HEK293 (cell line): ENCODE measurements around the gene LSM5.

Source experiments
- CTCF ChIA-PET: fragments of 350-600 bp; formaldehyde crosslinking; extraction: SDS; loops from one replicate; lab custom pipeline; 2021; ENCODE audit warnings: antibody characterized with exemption; lab: Yijun Ruan, JAX
- POLR2A ChIA-PET: fragments of 300-600 bp; formaldehyde crosslinking; extraction: SDS; loops from one replicate; lab custom pipeline; 2020; ENCODE audit warnings: antibody characterized with exemption, inconsistent platforms; lab: Yijun Ruan, JAX
- H3K27ac ChIP-seq: fragments of 200-500 bp; sonication (Bioruptor generic); 2 replicates; pipeline ENCODE4 v1.5.1; 2014; ENCODE audit warnings: low read depth, low read length, control low read depth, inconsistent platforms; ENCODE audit errors: extremely low read depth
- H3K36me3 ChIP-seq, 2 experiments: fragments of 200-500 bp in 1 of 2; sonication (Bioruptor generic) in 1 of 2; 1 replicate in 1 of 2; 2 replicates in 1 of 2; pipeline ENCODE4 v1.5.1; 2014 to 2017; ENCODE audit warnings: inconsistent platforms in 2 of 2, low read length in 2 of 2; ENCODE audit not compliant: control insufficient read depth in 2 of 2, insufficient read depth in 1 of 2
- H3K4me1 ChIP-seq: fragments of 200-500 bp; sonication (Bioruptor generic); 2 replicates; pipeline ENCODE4 v1.5.1; 2014; ENCODE audit warnings: mild to moderate bottlenecking, low read length, inconsistent platforms; ENCODE audit not compliant: control insufficient read depth, insufficient read depth
- H3K4me3 ChIP-seq: 2 replicates; pipeline ENCODE4 v1.5.1; 2011; ENCODE audit warnings: low read depth, mild to moderate bottlenecking, control low read depth, low read length, moderate library complexity
- H3K9me3 ChIP-seq: fragments of 200-500 bp; sonication (Bioruptor generic); 2 replicates; pipeline ENCODE4 v1.5.1; 2014; ENCODE audit warnings: low read depth, low read length, inconsistent platforms; ENCODE audit not compliant: control insufficient read depth, insufficient read depth
- EGR2 ChIP-seq: fragments of 450-650 bp; formaldehyde crosslinking; IDR thresholded peaks from 2 replicates; pipeline ENCODE4 v1.5.1; 2016; ENCODE audit warnings: low read depth, missing biosample characterization, missing genetic modification characterization
- GLIS1 ChIP-seq: fragments of 450-650 bp; formaldehyde crosslinking; IDR thresholded peaks from 2 replicates; pipeline ENCODE4 v1.5.1; 2016; ENCODE audit warnings: missing biosample characterization, missing genetic modification characterization
- KLF1 ChIP-seq: fragments of 450-650 bp; formaldehyde crosslinking; IDR thresholded peaks from 2 replicates; pipeline ENCODE4 v1.5.1; 2016; ENCODE audit warnings: missing biosample characterization, missing genetic modification characterization
- KLF10 ChIP-seq: fragments of 450-650 bp; IDR thresholded peaks from 2 replicates; pipeline ENCODE4 v1.5.1; 2018; ENCODE audit warnings: missing biosample characterization, mild to moderate bottlenecking, missing genetic modification characterization
- KLF9 ChIP-seq: fragments of 450-650 bp; formaldehyde crosslinking; IDR thresholded peaks from 2 replicates; pipeline ENCODE4 v1.5.1; 2016; ENCODE audit warnings: missing biosample characterization, missing genetic modification characterization, low read depth
- PRDM1 ChIP-seq: fragments of 450-650 bp; formaldehyde crosslinking; IDR thresholded peaks from 2 replicates; pipeline ENCODE4; 2016; ENCODE audit warnings: missing biosample characterization, missing genetic modification characterization
- REPIN1 ChIP-seq: fragments of 450-650 bp; formaldehyde crosslinking; IDR thresholded peaks from 2 replicates; pipeline ENCODE4 v1.5.1; 2017; ENCODE audit warnings: missing biosample characterization, missing genetic modification characterization, low read depth
- TRIM28 ChIP-seq: IDR thresholded peaks from 2 replicates; pipeline ENCODE4 v1.6.1; 2011; ENCODE audit warnings: low read length, control low read depth, borderline replicate concordance
- ZBTB20 ChIP-seq: fragments of 450-650 bp; formaldehyde crosslinking; IDR thresholded peaks from 2 replicates; pipeline ENCODE4 v1.5.1; 2016; ENCODE audit warnings: missing biosample characterization, missing genetic modification characterization
- ZBTB7A ChIP-seq: fragments of 450-650 bp; formaldehyde crosslinking; IDR thresholded peaks from 2 replicates; pipeline ENCODE4 v1.5.1; 2016; ENCODE audit warnings: low read depth, missing biosample characterization, missing genetic modification characterization
- ZNF157 ChIP-seq: fragments of 450-650 bp; formaldehyde crosslinking; IDR thresholded peaks from 2 replicates; pipeline ENCODE4 v1.5.1; 2016; ENCODE audit warnings: missing biosample characterization, missing genetic modification characterization
- ZNF274 ChIP-seq, 2 experiments: fragments of 200-500 bp in 1 of 2; fragments of 450-650 bp in 1 of 2; sonication (Bioruptor generic) in 1 of 2; formaldehyde crosslinking in 1 of 2; IDR thresholded peaks; 2 replicates each; pipeline versions ENCODE4 v1.5.1 to v1.6.1; 2014 to 2016; ENCODE audit warnings: borderline replicate concordance in 1 of 2, inconsistent platforms in 1 of 2, low read length in 1 of 2, missing biosample characterization in 1 of 2, missing genetic modification characterization in 1 of 2
- ZNF302 ChIP-seq: fragments of 450-650 bp; formaldehyde crosslinking; IDR thresholded peaks from 2 replicates; pipeline ENCODE4 v1.5.1; 2016; ENCODE audit warnings: missing biosample characterization, missing genetic modification characterization, low read depth
- ZNF404 ChIP-seq: fragments of 450-650 bp; formaldehyde crosslinking; IDR thresholded peaks from 2 replicates; pipeline ENCODE4 v1.5.1; 2017; ENCODE audit warnings: missing biosample characterization, missing genetic modification characterization
- ZNF426 ChIP-seq: fragments of 450-650 bp; formaldehyde crosslinking; IDR thresholded peaks from 2 replicates; pipeline ENCODE4 v1.5.1; 2017; ENCODE audit warnings: missing biosample characterization, missing genetic modification characterization, mild to moderate bottlenecking, inconsistent platforms, moderate library complexity
- ZNF544 ChIP-seq: fragments of 450-650 bp; formaldehyde crosslinking; IDR thresholded peaks from 2 replicates; pipeline ENCODE4 v1.5.0; 2017; ENCODE audit warnings: missing biosample characterization, missing genetic modification characterization
- ZNF585B ChIP-seq: fragments of 450-650 bp; formaldehyde crosslinking; IDR thresholded peaks from 2 replicates; pipeline ENCODE4 v1.5.1; 2016; ENCODE audit warnings: missing biosample characterization, missing genetic modification characterization
- ZNF610 ChIP-seq: fragments of 450-650 bp; formaldehyde crosslinking; IDR thresholded peaks from 2 replicates; pipeline ENCODE4 v1.5.1; 2016; ENCODE audit warnings: missing biosample characterization, missing genetic modification characterization, borderline replicate concordance
- ZNF626 ChIP-seq: fragments of 450-650 bp; sonication (Bioruptor Pico); formaldehyde crosslinking; IDR thresholded peaks from 2 replicates; pipeline ENCODE4 v1.5.1; 2018; ENCODE audit warnings: missing biosample characterization, missing genetic modification characterization, inconsistent platforms
- ZNF660 ChIP-seq: fragments of 450-650 bp; IDR thresholded peaks from 2 replicates; pipeline ENCODE4 v1.5.1; 2018; ENCODE audit warnings: missing biosample characterization, mild to moderate bottlenecking, missing genetic modification characterization
- ZNF701 ChIP-seq: fragments of 450-650 bp; formaldehyde crosslinking; IDR thresholded peaks from 2 replicates; pipeline ENCODE4 v1.5.1; 2016; ENCODE audit warnings: missing biosample characterization, missing genetic modification characterization
- ZNF707 ChIP-seq: fragments of 450-650 bp; formaldehyde crosslinking; IDR thresholded peaks from 2 replicates; pipeline ENCODE4 v1.5.1; 2016; ENCODE audit warnings: missing biosample characterization, missing genetic modification characterization
- ZNF768 ChIP-seq: fragments of 450-650 bp; formaldehyde crosslinking; IDR thresholded peaks from 2 replicates; pipeline ENCODE4 v1.5.1; 2018; ENCODE audit warnings: missing biosample characterization, mild to moderate bottlenecking, missing genetic modification characterization
- ZNF776 ChIP-seq: fragments of 450-650 bp; formaldehyde crosslinking; IDR thresholded peaks from 2 replicates; pipeline ENCODE4 v1.5.0; 2017; ENCODE audit warnings: missing biosample characterization, missing genetic modification characterization, borderline replicate concordance
- TF ChIP-seq, protein P1 (sequence below): fragments of 450-650 bp; formaldehyde crosslinking; IDR thresholded peaks from 2 replicates; pipeline ENCODE4 v1.5.1; 2017; ENCODE audit warnings: missing biosample characterization, missing genetic modification characterization

The LSM5 gene

DNA sequence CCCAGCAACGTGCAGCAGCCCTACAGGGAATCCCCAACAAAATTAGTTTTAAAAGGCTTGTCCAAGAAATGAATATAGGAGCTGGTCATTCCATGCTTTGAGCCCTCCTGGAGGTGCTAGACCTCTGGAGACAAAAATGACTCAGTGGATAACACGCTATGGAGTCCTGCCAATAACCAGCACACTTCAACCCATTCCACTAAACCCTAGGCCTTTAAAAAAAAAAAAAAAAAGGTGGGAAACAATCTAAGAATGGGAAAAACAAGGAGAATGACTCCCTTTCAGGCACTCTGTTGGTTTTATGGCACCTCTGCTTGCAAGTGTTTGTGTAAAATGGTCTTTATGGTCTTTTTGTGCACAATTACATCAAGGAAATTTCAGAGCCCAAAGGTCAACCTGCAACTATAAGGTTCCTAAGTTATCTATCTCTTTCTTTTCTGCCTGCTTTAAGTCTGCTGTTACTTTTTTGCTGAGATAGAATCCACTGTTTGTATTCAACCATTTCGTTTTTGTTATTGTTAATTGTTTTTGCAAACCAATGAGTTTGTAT lies 26.4 kb upstream of the LSM5 start:
- Histone ChIP-seq H3K4me3 (no peak overlapping the region), H3K27ac (no peak overlapping the region), H3K36me3 (no peaks in the 10 kb centered on the region), H3K9me3 (no peaks in the 10 kb centered on the region), H3K4me1 (no peaks in the 10 kb centered on the region)
- no peak for TF ChIP-seq ZNF701 (tag by site-specific recombination)
- no peak for TF ChIP-seq EGR2
- TF ChIP-seq REPIN1 (tag by site-specific recombination), result no peak
- TF ChIP-seq ZNF707 (tag by site-specific recombination), result no peak
- TF ChIP-seq ZNF302 (tag by site-specific recombination), result no peak
- ChIA-PET POLR2A (no interaction called here), CTCF (no interaction called here)

- no peak overlapping the region for H3K27ac ChIP-seq
- no peaks in the 10 kb centered on the region for H3K9me3 ChIP-seq
- H3K4me1 ChIP-seq, result no peaks in the 10 kb centered on the region
- ChIA-PET CTCF (no interaction called here), POLR2A (interaction anchor here (0.8 kb wide), 1 partner anchor 20 kb away, joined by 4 read pairs; the partner anchor contains the start of gene AVL9)
- TF ChIP-seq ZNF610 (tag by site-specific recombination) (no peak), KLF9 (no peak), TRIM28 (no peak), PRDM1 (tag by site-specific recombination) (no peak), ZBTB20 (tag by site-specific recombination) (no peak), ZNF626 (no peak)
- H3K36me3 ChIP-seq, result no peaks in the 10 kb centered on the region
- H3K4me3 ChIP-seq, result no peak overlapping the region
Observed at GRCh38 chr7:32515890-32516550, 25.8 kb upstream of the LSM5 start.

- Histone ChIP-seq H3K4me1 (no peaks in the 10 kb centered on the region), H3K27ac (no peak overlapping the region), H3K36me3 (no peaks in the 10 kb centered on the region), H3K9me3 (no peaks in the 10 kb centered on the region), H3K4me3 (no peak overlapping the region)
- ChIA-PET POLR2A (no interaction called here), CTCF (no interaction called here)
- TF ChIP-seq ZNF404 (no peak), ZNF426 (tag by site-specific recombination) (no peak)
- TF ChIP-seq, protein P1, sequence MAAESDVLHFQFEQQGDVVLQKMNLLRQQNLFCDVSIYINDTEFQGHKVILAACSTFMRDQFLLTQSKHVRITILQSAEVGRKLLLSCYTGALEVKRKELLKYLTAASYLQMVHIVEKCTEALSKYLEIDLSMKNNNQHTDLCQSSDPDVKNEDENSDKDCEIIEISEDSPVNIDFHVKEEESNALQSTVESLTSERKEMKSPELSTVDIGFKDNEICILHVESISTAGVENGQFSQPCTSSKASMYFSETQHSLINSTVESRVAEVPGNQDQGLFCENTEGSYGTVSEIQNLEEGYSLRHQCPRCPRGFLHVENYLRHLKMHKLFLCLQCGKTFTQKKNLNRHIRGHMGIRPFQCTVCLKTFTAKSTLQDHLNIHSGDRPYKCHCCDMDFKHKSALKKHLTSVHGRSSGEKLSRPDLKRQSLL, result no peak
- TF ChIP-seq, all 188 proteins: peak for 0
Observed at GRCh38 chr7:32513210-32513609, 23.0 kb upstream of the LSM5 start.

- Histone ChIP-seq H3K4me1 (no peaks in the 10 kb centered on the region), H3K4me3 (no peak overlapping the region), H3K27ac (no peak overlapping the region), H3K9me3 (no peaks in the 10 kb centered on the region), H3K36me3 (no peaks in the 10 kb centered on the region)
- ChIA-PET POLR2A (no interaction called here), CTCF (no interaction called here)
- TF ChIP-seq ZNF707 (tag by site-specific recombination) (no peak), ZNF157 (tag by site-specific recombination) (no peak), KLF10 (tag by site-specific recombination) (no peak), ZNF585B (no peak), ZNF660 (tag by site-specific recombination) (no peak), ZBTB7A (tag by site-specific recombination) (no peak), KLF1 (tag by site-specific recombination) (no peak), GLIS1 (tag by site-specific recombination) (no peak), ZNF776 (no peak), ZNF274 (IDR thresholded peaks at IDR 0.05; ENCODE audit: low read length) (no peak), ZNF274 (tag by site-specific recombination; IDR thresholded peaks at IDR 0.05; ENCODE audit: borderline replicate concordance) (no peak), ZNF768 (tag by site-specific recombination) (no peak), ZNF544 (no peak)
Observed at GRCh38 chr7:32511791-32512190, 21.6 kb upstream of the LSM5 start.
